Urinary bladder (tissue), 4 donors: ENCODE measurements around the gene CREB5. TPM values are rescaled to one million over a fixed set of nuclear protein-coding genes. Genes with fewer than 3 reads are reported as not detected.

Experiments
- DNase-seq: peaks from one replicate; pipeline ENCODE4 v3.0.0-alpha.2; 2015; ENCODE audit errors: extremely low spot score
- H3K27ac ChIP-seq: one replicate; pipeline ENCODE4 v1.5.1; 2013; ENCODE audit warnings: low read depth, mild to moderate bottlenecking, moderate library complexity
- H3K36me3 ChIP-seq: one replicate; pipeline ENCODE4 v1.6.1; 2013; ENCODE audit warnings: mild to moderate bottlenecking, moderate library complexity; ENCODE audit not compliant: insufficient read depth
- H3K4me1 ChIP-seq: one replicate; pipeline ENCODE4 v1.6.1; 2013; ENCODE audit warnings: mild to moderate bottlenecking, moderate library complexity; ENCODE audit not compliant: insufficient read depth
- H3K4me3 ChIP-seq: one replicate; pipeline ENCODE4 v1.5.1; 2013; ENCODE audit warnings: low read depth, low read length
- WGBS: extraction: QIAGEN DNeasy Blood & Tissue Kit; methylation state at CpG from one replicate; pipeline ENCODE4 v1.1.7; 2013; 5-methylcytosine and 5-hydroxymethylcytosine counted together
- polyA plus RNA-seq: library from polyadenylated mRNA; stranded (reverse); fragments of 200-250 nt; gene quantifications from one replicate; pipeline ENCODE4 v1.2.3, GENCODE V29; 2013
- total RNA-seq: library from RNA; depleted of rRNA; stranded (reverse); fragments of >200 nt; gene quantifications from one replicate; pipeline ENCODE4 v1.2.3, GENCODE V29; 2014
- donor health status: healthy with polysubstance abuse.
- donor health status: healthy.

Gene CREB5
- total and polyA plus RNA-seq, 2 donors, result 6.5 to 53.5 TPM

DNA sequence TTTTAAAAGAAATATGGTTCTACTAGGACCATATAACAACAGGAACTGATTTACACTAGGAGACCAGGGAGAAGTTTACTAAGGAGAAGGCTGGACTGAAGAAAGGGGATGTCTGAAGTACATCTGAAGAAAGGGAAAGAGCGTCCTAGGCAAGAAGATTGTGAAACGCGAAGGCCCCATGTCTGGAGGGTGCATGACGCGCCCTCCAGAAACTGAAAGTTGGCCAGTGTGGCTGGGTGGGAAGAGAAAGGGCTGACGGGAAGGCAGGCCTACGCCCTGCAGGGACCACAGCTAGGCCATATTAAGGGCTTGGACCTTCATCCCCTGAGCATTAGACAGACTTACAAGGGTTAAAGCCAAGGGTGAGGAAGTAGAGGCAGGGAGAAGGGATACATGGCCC lies 387.8 kb downstream of the CREB5 start:
- no peak overlapping the region for H3K4me3 ChIP-seq
- DNase-seq, result no peak
- WGBS, result 93% methylated on average over 7 of the region's 7 CpGs
- H3K27ac ChIP-seq, result no peak overlapping the region
- no peaks in the 10 kb centered on the region for H3K36me3 ChIP-seq
- no peaks in the 10 kb centered on the region for H3K4me1 ChIP-seq

DNA sequence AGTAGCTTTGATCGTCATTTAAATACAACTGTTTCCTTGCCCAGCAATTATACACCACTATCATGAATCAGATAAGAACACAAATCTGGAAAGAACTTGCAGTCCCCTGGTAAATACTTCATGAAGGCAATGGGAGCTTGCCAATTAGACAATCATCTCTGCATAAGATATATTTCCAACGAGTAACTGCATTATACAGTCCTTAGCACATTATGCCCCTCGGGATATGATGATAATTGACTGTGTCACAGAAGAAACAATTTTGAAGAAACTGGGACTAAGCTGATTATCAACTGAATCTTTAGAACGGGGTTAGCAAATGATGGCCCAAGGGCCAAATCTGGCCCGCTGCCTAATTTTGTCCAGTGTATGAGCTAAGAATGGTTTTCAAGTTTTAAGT lies 390.1 kb downstream of the CREB5 start:
- H3K4me1 ChIP-seq, result no peaks in the 10 kb centered on the region
- no peak for DNase-seq
- H3K4me3 ChIP-seq, result no peak overlapping the region
- no peaks in the 10 kb centered on the region for H3K36me3 ChIP-seq
- 78% methylated on average over 5 of the region's 5 CpGs for WGBS
- no peak overlapping the region for H3K27ac ChIP-seq

DNA sequence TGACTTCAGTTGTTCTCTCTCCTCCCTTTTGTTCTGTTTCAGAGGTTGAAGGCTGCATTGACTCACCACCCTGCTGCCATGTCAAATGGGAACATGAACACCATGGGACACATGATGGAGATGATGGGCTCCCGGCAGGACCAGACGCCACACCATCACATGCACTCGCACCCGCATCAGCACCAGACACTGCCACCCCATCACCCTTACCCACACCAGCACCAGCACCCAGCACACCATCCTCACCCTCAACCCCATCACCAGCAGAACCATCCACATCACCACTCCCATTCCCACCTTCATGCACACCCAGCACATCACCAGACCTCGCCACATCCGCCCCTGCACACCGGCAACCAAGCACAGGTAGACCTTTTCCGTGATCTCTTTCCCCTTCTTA lies 391.8 kb downstream of the CREB5 start:
- Histone ChIP-seq H3K27ac (no peak overlapping the region), H3K36me3 (no peaks in the 10 kb centered on the region), H3K4me1 (no peaks in the 10 kb centered on the region), H3K4me3 (no peak overlapping the region)
- 97% methylated on average over 8 of the region's 8 CpGs for WGBS
- no peak for DNase-seq

GRCh38 chr7:28804990-28805389 lies 392.7 kb downstream of the CREB5 start:
- H3K27ac ChIP-seq, result no peak overlapping the region
- H3K4me1 ChIP-seq, result no peaks in the 10 kb centered on the region
- no peak for DNase-seq
- H3K36me3 ChIP-seq, result no peaks in the 10 kb centered on the region
- H3K4me3 ChIP-seq, result no peak overlapping the region
- 88% methylated on average over 4 of the region's 4 CpGs for WGBS

DNA sequence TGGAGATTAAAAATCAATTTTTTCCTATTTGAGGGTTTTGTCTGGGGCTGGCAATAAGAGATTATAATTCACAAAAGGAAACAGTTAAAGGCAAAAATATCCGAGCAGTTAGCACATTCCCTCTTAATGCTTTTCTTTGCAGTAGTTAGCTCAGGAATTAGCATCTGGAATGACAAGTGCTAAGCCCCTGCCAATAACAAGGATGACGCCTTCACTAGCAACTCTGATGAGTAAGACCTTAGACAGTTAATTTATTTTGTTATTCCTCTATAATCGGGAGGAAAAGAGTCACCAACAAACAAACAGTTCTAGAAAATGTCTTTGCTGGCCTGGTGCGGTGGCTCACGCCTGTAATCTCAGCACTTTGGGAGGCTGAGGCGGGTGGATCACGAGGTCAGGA lies 394.5 kb downstream of the CREB5 start:
- H3K4me1 ChIP-seq, result no peaks in the 10 kb centered on the region
- no peak overlapping the region for H3K27ac ChIP-seq
- no peak overlapping the region for H3K4me3 ChIP-seq
- no peaks in the 10 kb centered on the region for H3K36me3 ChIP-seq
- 95% methylated on average over 7 of the region's 7 CpGs for WGBS
- no peak for DNase-seq

- Histone ChIP-seq H3K36me3 (no peaks in the 10 kb centered on the region), H3K4me1 (peaks cover under 1% of the 10 kb centered on the region), H3K4me3 (no peak overlapping the region), H3K27ac (no peak overlapping the region)
- 95% methylated on average over 6 of the region's 6 CpGs for WGBS
- no peak for DNase-seq
These were observed 395.2 kb downstream of the CREB5 start for GRCh38 chr7:28807396-28807994.

- DNase-seq, result no peak
- no peak overlapping the region for H3K4me3 ChIP-seq
- H3K27ac ChIP-seq, result no peak overlapping the region
- no peaks in the 10 kb centered on the region for H3K36me3 ChIP-seq
- 89% methylated on average over 23 of the region's 23 CpGs for WGBS
- H3K4me1 ChIP-seq, result peaks cover 2% of the 10 kb centered on the region
These were observed 396.6 kb downstream of the CREB5 start for GRCh38 chr7:28808796-28809533.

DNA sequence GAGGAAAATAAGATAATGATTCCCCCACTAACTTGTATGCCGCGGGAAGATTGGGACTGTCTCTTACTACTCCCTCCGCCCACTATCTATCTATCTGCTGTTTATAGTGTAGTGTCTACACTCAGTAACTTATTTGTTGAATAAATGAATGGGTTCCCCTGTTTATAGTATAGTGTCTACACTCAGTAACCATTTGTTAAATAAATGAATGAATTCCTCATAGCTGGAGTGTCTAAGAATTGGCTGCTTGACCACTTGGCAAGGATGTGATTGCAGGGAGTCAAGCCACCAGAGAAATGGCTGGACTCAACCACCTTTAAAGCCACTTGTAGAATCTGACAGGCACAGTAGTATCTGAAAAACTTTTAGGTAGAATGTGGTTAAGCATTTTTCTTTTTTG lies 398.7 kb downstream of the CREB5 start:
- H3K36me3 ChIP-seq, result no peaks in the 10 kb centered on the region
- no peak overlapping the region for H3K27ac ChIP-seq
- 77% methylated on average over 3 of the region's 3 CpGs for WGBS
- no peak for DNase-seq
- no peak overlapping the region for H3K4me3 ChIP-seq
- peaks cover 2% of the 10 kb centered on the region for H3K4me1 ChIP-seq

GRCh38 chr7:28811701-28812430 lies 399.5 kb downstream of the CREB5 start:
- no peaks in the 10 kb centered on the region for H3K36me3 ChIP-seq
- WGBS, result 92% methylated on average over 5 of the region's 5 CpGs

GRCh38 chr7:28812616-28813015 lies 400.3 kb downstream of the CREB5 start:
- 96% methylated on average over 3 of the region's 3 CpGs for WGBS
- Histone ChIP-seq H3K27ac (no peak overlapping the region), H3K36me3 (no peaks in the 10 kb centered on the region), H3K4me3 (no peak overlapping the region), H3K4me1 (peaks cover 2% of the 10 kb centered on the region)
- DNase-seq, result no peak

More at GRCh38 chr7:28811701-28812430, 399.5 kb downstream of the CREB5 start:
- Histone ChIP-seq H3K4me1 (peaks cover 2% of the 10 kb centered on the region), H3K27ac (no peak overlapping the region), H3K4me3 (no peak overlapping the region)
- DNase-seq, result no peak

DNA sequence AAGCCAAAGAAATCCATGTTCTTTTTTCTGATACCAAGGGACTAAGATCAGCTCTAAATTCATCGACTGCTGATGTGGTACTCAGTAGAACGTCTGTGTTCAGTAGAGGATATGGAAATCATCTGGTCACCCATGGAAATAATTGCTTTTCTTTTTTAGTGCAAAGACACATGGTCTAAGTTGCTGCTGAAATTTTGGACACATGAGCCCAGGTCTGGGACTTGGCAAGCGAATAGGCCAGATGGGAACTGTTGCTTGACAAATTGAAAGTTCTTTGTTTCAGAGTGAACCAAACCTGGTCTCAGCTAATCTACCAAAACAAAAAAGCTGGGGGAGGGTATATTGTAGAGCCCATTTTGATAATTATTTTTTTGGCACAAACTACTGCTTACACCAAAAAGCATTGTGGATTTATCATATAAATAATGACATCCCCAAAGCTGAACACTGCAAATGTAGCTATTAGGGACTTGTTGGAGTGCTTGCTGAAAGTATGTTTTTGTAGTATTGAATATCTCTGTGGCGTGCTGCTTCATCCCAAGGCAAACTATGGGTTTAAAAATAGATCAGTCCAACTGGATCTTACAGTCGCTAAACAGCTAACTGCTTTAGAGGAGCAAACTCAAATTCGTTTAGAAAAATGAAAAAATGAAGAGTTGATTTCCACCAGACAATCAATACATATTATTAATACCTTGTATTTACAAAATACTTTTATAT lies 401.1 kb downstream of the CREB5 start:
- Histone ChIP-seq H3K27ac (no peak overlapping the region), H3K36me3 (no peaks in the 10 kb centered on the region), H3K4me1 (peaks cover 2% of the 10 kb centered on the region), H3K4me3 (no peak overlapping the region)
- WGBS, result 66% methylated on average over 6 of the region's 6 CpGs
- no peak for DNase-seq

DNA sequence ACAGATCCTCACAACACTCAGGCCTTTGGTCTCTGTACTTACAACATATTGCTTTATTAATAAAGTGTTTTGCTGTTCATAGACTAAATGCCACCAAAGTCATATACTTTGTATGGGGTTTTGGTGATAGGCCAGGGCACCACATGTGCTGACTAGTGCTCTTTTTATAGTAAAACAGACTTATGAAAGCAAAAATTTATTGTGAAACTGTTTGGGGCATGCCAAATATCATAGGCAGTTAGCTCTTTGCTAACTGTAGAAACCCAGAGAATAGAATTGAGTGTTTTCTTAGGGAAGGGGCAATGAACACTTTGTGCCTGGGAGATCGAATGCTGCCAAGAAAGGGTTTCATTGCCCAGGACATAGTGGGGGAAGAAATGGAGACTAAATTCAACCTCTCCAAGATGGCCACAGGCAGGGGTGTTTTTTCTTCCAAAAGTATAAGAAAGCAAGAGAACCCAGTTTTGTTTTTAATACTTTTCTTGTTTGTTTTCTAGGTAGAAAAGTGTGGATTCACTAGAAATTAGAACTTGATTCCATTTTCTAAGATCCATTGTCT lies 403.1 kb downstream of the CREB5 start:
- DNase-seq, result no peak
- Histone ChIP-seq H3K36me3 (no peaks in the 10 kb centered on the region), H3K27ac (no peak overlapping the region), H3K4me3 (no peak overlapping the region), H3K4me1 (peaks cover 2% of the 10 kb centered on the region)
- 92% methylated on average over 1 of the region's 1 CpG for WGBS

DNA sequence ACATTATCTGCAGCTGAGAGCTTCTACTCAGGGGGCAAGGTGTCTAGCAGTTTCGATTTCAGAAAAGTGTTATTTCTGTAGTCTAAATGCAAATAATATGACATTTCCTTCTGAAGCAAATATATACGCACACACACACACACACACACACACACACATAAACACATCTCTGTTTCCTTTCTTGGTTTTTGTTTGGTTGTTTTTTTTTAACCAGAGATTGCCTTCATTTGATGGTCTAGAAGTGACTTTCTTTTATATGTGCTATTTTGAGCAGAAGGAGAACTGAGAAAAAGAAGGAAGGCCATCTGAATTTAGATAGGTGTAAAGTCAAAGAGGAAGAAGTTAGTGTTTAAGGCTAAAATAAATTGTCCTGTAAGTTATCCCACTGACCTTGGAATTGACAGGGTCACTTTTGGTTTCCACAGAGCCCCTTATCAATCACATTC lies 403.6 kb downstream of the CREB5 start:
- Histone ChIP-seq H3K4me1 (peaks cover 2% of the 10 kb centered on the region), H3K36me3 (no peaks in the 10 kb centered on the region), H3K4me3 (no peak overlapping the region), H3K27ac (no peak overlapping the region)
- 75% methylated on average over 2 of the region's 2 CpGs for WGBS
- DNase-seq, result no peak
